22Rv1 (cell line): ENCODE data around the gene CNNM4.

Experiments used
- H3K27ac ChIP-seq: fragments of 450-650 bp; 2 replicates; pipeline ENCODE4 v1.5.1; 2017
- CTCF ChIP-seq: fragments of 450-650 bp; IDR thresholded peaks from 2 replicates; pipeline ENCODE4 v1.5.1; 2017; ENCODE audit warnings: mild to moderate bottlenecking
- ZFX ChIP-seq: fragments of 450-650 bp; IDR thresholded peaks from 2 replicates; pipeline ENCODE4 v1.6.1; 2017; ENCODE audit warnings: antibody characterized with exemption, borderline replicate concordance

The CNNM4 gene

GRCh38 chr2:96813656-96814055 is 53.0 kb downstream of the CNNM4 start:
- no peak overlapping the region for H3K27ac ChIP-seq
- TF ChIP-seq ZFX (no peak), CTCF (no peak)

GRCh38 chr2:96815326-96816126 is 54.8 kb downstream of the CNNM4 start:
- TF ChIP-seq CTCF (no peak), ZFX (no peak)
- peak overlapping the region; percentile 95 for H3K27ac ChIP-seq

- H3K27ac ChIP-seq, result peak within 1 kb of the TSS; percentile 95
- TF ChIP-seq ZFX, result no peak
- peak; percentile 60 for TF ChIP-seq CTCF
Observed at GRCh38 chr2:96816127-96816835, 55.6 kb downstream of the CNNM4 start, which contains the start of gene CNNM3. CNNM3 (plus strand) TSS chr2:96816268; CDS start chr2:96816278, 10 bp downstream.

GRCh38 chr2:96816836-96817702 is 56.4 kb downstream of the CNNM4 start:
- no peak for TF ChIP-seq ZFX
- peak overlapping the region; percentile 95 for H3K27ac ChIP-seq

- TF ChIP-seq CTCF (no peak), ZFX (no peak)
- H3K27ac ChIP-seq, result no peak overlapping the region
Observed at GRCh38 chr2:96817882-96818281, 57.2 kb downstream of the CNNM4 start.

GRCh38 chr2:96819128-96819875 is 58.6 kb downstream of the CNNM4 start:
- H3K27ac ChIP-seq, result peak overlapping the region; percentile 53
- no peak for TF ChIP-seq CTCF
- no peak for TF ChIP-seq ZFX
